GM12878 (cell line): ENCODE data around the gene SNX21. TPM values are rescaled to one million over a fixed set of nuclear protein-coding genes. Genes with fewer than 3 reads are reported as not detected.

Experiments used
- ATAC-seq: fragments of 200-7000 bp; cut with Tn5 transposase; 3 replicates; pipeline ENCODE4 v1.9.1; 2020; ENCODE audit warnings: mild to moderate bottlenecking, moderate library complexity
- BruUV-seq: library from RNA; stranded (reverse); fragments of 400-500 nt; replicated peaks from 2 replicates; lab custom pipeline; 2021; lab: Mats Ljungman, UMichigan
- CTCF ChIA-PET: fragments of 300-600 bp; sonication (Branson Sonifier 250); formaldehyde crosslinking; extraction: SDS; loops from one replicate; lab custom pipeline; 2021; ENCODE audit warnings: inconsistent platforms; lab: Yijun Ruan, JAX
- POLR2A ChIA-PET: fragments of 350-600 bp; formaldehyde crosslinking; extraction: SDS; loops from one replicate; lab custom pipeline; 2021; ENCODE audit warnings: inconsistent platforms; lab: Charles Lee
- RAD21 ChIA-PET: fragments of 300-600 bp; sonication (Branson Sonifier 250); formaldehyde crosslinking; loops from one replicate; lab custom pipeline; 2023; ENCODE audit warnings: antibody characterized with exemption; ENCODE audit not compliant: unreplicated experiment; lab: Charles Lee
- SMC1A ChIA-PET: fragments of 300-600 bp; sonication (Branson Sonifier 250); formaldehyde crosslinking; loops from one replicate; lab custom pipeline; 2023; ENCODE audit not compliant: unreplicated experiment, uncharacterized antibody; lab: Charles Lee
- DNase-seq: peaks from one replicate; pipeline ENCODE4 v3.0.0-alpha.2; 2011; ENCODE audit warnings: low read depth, low spot score
- FAIRE-seq: peaks from 3 replicates; lab custom pipeline; 2011; peaks lifted over from hg19 to GRCh38; lab: Jason Lieb, UNC
- H2AFZ ChIP-seq: 2 replicates; pipeline ENCODE4 v1.6.0; 2011; ENCODE audit warnings: low read depth, low read length, control low read depth; ENCODE audit not compliant: control insufficient read depth
- H3K27ac ChIP-seq: 2 replicates; pipeline ENCODE4 v1.5.1; 2011; ENCODE audit warnings: control low read depth; ENCODE audit not compliant: control insufficient read depth, insufficient read depth
- H3K27me3 ChIP-seq, 2 experiments: replicated peaks in 1 of 2; 2 replicates each; pipeline versions ENCODE4 v1.6.0 to v1.6.1; 2011; ENCODE audit warnings: low read length in 1 of 2; ENCODE audit not compliant: control insufficient read depth in 2 of 2, insufficient read depth in 2 of 2
- H3K36me3 ChIP-seq, 2 experiments: 2 replicates each; pipeline ENCODE4 v1.5.1; 2011; ENCODE audit warnings: low read length in 1 of 2; ENCODE audit not compliant: control insufficient read depth in 2 of 2, insufficient read depth in 2 of 2
- H3K4me1 ChIP-seq: 2 replicates; pipeline ENCODE4 v1.6.1; 2011; ENCODE audit warnings: mild to moderate bottlenecking, low read length, moderate library complexity, mixed read lengths; ENCODE audit not compliant: control insufficient read depth, insufficient read depth
- H3K4me2 ChIP-seq: 2 replicates; pipeline ENCODE4 v1.6.0; 2011; ENCODE audit warnings: control low read depth; ENCODE audit not compliant: control insufficient read depth, insufficient read depth
- H3K4me3 ChIP-seq: fragments of 200-600 bp; sonication (generic); 2 replicates; pipeline ENCODE4 v1.5.1; 2016
- H3K79me2 ChIP-seq: 2 replicates; pipeline ENCODE4 v1.6.0; 2011; ENCODE audit warnings: low read length; ENCODE audit not compliant: control insufficient read depth, insufficient read depth
- H3K9ac ChIP-seq: 2 replicates; pipeline ENCODE4 v1.8.0; 2011; ENCODE audit warnings: low read length, control low read depth, mixed read lengths; ENCODE audit not compliant: control insufficient read depth, insufficient read depth
- H3K9me3 ChIP-seq: replicated peaks from 3 replicates; pipeline ENCODE4 v1.5.1; 2011; ENCODE audit warnings: mild to moderate bottlenecking, low read length; ENCODE audit not compliant: control insufficient read depth, insufficient read depth
- H4K20me1 ChIP-seq: 2 replicates; pipeline ENCODE4 v1.6.0; 2011; ENCODE audit not compliant: control insufficient read depth, insufficient read depth
- BRCA1 ChIP-seq: IDR thresholded peaks from 2 replicates; pipeline ENCODE4 v1.6.1; 2011; ENCODE audit warnings: low read depth, low read length, improper control_type of control experiment
- EP300 ChIP-seq, 2 experiments: fragments of 150-350 bp in 1 of 2; IDR thresholded peaks; 2 replicates each; pipeline ENCODE4 v1.6.1; 2011 to 2012; ENCODE audit warnings: low read depth in 2 of 2, low read length in 2 of 2, borderline replicate concordance in 1 of 2, improper control_type of control experiment in 1 of 2, inconsistent platforms in 1 of 2; ENCODE audit not compliant: control insufficient read depth in 1 of 2
- HDAC6 ChIP-seq: fragments of 200-600 bp; sonication (generic); IDR thresholded peaks from one replicate; pipeline ENCODE4 v1.8.0; 2017; ENCODE audit warnings: antibody characterized with exemption; ENCODE audit not compliant: unreplicated experiment
- MXI1 ChIP-seq: fragments of 150-350 bp; IDR thresholded peaks from 2 replicates; pipeline ENCODE4 v1.6.1; 2011; ENCODE audit warnings: low read depth, mild to moderate bottlenecking, inconsistent platforms, low read length, improper control_type of control experiment
- PRDM15 ChIP-seq: fragments of 450-650 bp; formaldehyde crosslinking; IDR thresholded peaks from 2 replicates; pipeline ENCODE4 v1.4.0; 2020; ENCODE audit warnings: mild to moderate bottlenecking, moderate library complexity
- REST ChIP-seq: IDR thresholded peaks from 2 replicates; pipeline ENCODE4 v1.6.1; 2012; ENCODE audit warnings: mild to moderate bottlenecking, low read depth, low read length
- SKIL ChIP-seq: fragments of 450-650 bp; IDR thresholded peaks from 2 replicates; pipeline ENCODE4 v1.6.1; 2017; ENCODE audit warnings: mild to moderate bottlenecking, low read depth, inconsistent platforms; ENCODE audit not compliant: poor library complexity, severe bottlenecking
- STAT3 ChIP-seq: IDR thresholded peaks from 2 replicates; pipeline ENCODE4 v1.6.1; 2011; ENCODE audit warnings: low read depth, low read length, improper control_type of control experiment
- WGBS: methylation state at CpG from one replicate; pipeline ENCODE4 v1.1.6; 2016; ENCODE audit warnings: low lambda C conversion rate; ENCODE audit not compliant: insufficient replicate concordance, insufficient coverage; ENCODE audit errors: missing lambda C conversion rate; 5-methylcytosine and 5-hydroxymethylcytosine counted together
- in situ Hi-C: fragments of 300-500 bp; cut with MboI; formaldehyde crosslinking; loops from 9 replicates; pipeline ENCODE4 v1.14.3; 2018; ENCODE audit warnings: mixed read lengths
- intact Hi-C: fragments of 100-400 bp; cut with micrococcal nuclease; formaldehyde crosslinking; loops from one replicate; pipeline ENCODE4 v1.14.2; 2022; ENCODE audit not compliant: unreplicated experiment
- polyA plus RNA-seq, 11 experiments: library from polyadenylated mRNA; depleted of rRNA in 4 of 11; unstranded in 6 of 11; stranded (reverse) in 5 of 11; fragments of >200 nt; fragmentation: Nextera tagmentation in 4 of 11; fragmentation: Illumina TruSeq in 1 of 11; extraction: Ambion mirVana in 4 of 11; extraction: Trizol in 1 of 11; gene quantifications; 1 replicate in 1 of 11; 2 replicates in 10 of 11; pipeline versions ENCODE4 v1.2.1 to v1.2.3, GENCODE V29; 2011 to 2016; ENCODE audit warnings: inconsistent platforms in 2 of 11, missing spikeins in 2 of 11, low read depth in 1 of 11
- total RNA-seq, 4 experiments: library from RNA; depleted of rRNA in 3 of 4; stranded (reverse); fragments of >200 nt in 3 of 4; fragmentation: Illumina TruSeq in 1 of 4; extraction: Trizol in 1 of 4; gene quantifications; 2 replicates each; pipeline versions ENCODE4 v1.2.1 to v1.2.3, GENCODE V29; 2013 to 2021

Gene SNX21
- total and polyA plus RNA-seq, 10 of the 15 experiments (the other 5 are each of a cell fraction or from before 2014, with no cell fraction given) = 0.10 to 1.4 (median 0.57) TPM

- TF ChIP-seq REST = no peak
- TF ChIP-seq EP300 (IDR thresholded peaks at IDR 0.05; ENCODE audit: borderline replicate concordance in 1 of 2, control insufficient read depth in 1 of 2, low read depth in 2 of 2, low read length in 2 of 2) = no peak
Measured at GRCh38 chr20:45861221-45862075, 27.8 kb downstream of the SNX21 start (continued).

GRCh38 chr20:45863543-45864470 is 30.2 kb downstream of the SNX21 start:
- ChIA-PET CTCF (interaction anchor here (1.3 kb wide), 1 partner anchor 11 kb away, joined by 3 read pairs; no protein-coding TSS in a partner anchor), SMC1A (interaction anchor here (0.8 to 0.9 kb wide), 2 partner anchors 14 to 46 kb away, joined by 3 read pairs; no protein-coding TSS in a partner anchor)
- TF ChIP-seq STAT3 (no peak), BRCA1 (no peak), PRDM15 (no peak), MXI1 (no peak), SKIL (no peak), HDAC6 (no peak)

More at GRCh38 chr20:45863543-45864470, 30.2 kb downstream of the SNX21 start:
- DNase-seq = no peak
- Histone ChIP-seq H4K20me1 (no peaks in the 10 kb centered on the region), H3K27me3 (no peaks in the 10 kb centered on the region), H3K27ac (no peak overlapping the region), H2AFZ (no peak overlapping the region), H3K36me3 (no peaks in the 10 kb centered on the region), H3K9me3 (no peaks in the 10 kb centered on the region), H3K4me1 (no peaks in the 10 kb centered on the region), H3K9ac (no peak overlapping the region), H3K4me2 (no peak overlapping the region), H3K4me3 (no peak overlapping the region), H3K79me2 (no peaks in the 10 kb centered on the region)
- intact Hi-C loops = no loop called here
- no TSS peak for BruUV-seq
- ATAC-seq = no peak
- POLR2A ChIA-PET = interaction anchor here (0.6 to 1.5 kb wide), 3 partner anchors 9 to 79 kb away, joined by 3 read pairs; partner anchors contain the start of gene ZSWIM1
- 86% methylated on average over 7 of the region's 7 CpGs for WGBS
- RAD21 ChIA-PET = interaction anchor here (0.7 kb wide), 1 partner anchor 74 kb away, joined by 4 read pairs; no protein-coding TSS in a partner anchor
- no peak for FAIRE-seq
- in situ Hi-C loops = no loop called here
